Measurements from ENCODE around the gene SLC39A11.

SLC39A11 gene

DNA sequence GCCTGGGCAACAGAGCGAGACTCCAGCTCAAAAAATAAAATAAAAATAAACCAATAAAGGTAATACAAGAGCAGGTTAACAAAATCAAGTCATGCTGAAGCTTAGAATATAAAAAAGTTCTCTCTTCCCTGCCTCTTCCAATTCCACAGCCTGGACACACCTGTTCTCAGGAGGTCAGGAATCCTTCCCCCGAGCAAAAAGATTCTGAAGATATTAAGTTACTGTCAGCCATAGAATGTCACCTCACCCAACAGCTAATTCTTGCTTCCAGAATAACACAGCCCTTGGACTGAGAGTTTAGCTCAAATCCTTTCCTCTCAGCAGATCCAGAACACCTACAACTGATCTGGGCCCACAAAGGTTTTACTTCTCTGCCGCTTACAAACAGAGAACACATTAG lies 27.1 kb downstream of the SLC39A11 start:
- Histone ChIP-seq H3K9me2 (replicated peaks; ENCODE audit: insufficient read depth, low read length) (no peaks in the 10 kb centered on the region), H2AFZ (ENCODE audit: low read length) (no peak overlapping the region), H3K27me3 (replicated peaks; ENCODE audit: insufficient read depth, low read length) (no peaks in the 10 kb centered on the region), H3K4me3 (ENCODE audit: low read length) (no peak overlapping the region), H3K79me2 (ENCODE audit: low read length) (no peaks in the 10 kb centered on the region), H4K20me1 (ENCODE audit: insufficient read depth, low read length) (no peaks in the 10 kb centered on the region), H3K9ac (ENCODE audit: low read length) (no peak overlapping the region), H3F3A (ENCODE audit: insufficient read depth, low read length) (no peaks in the 10 kb centered on the region), H3K9me3 (replicated peaks; ENCODE audit: insufficient read depth, low read length) (no peaks in the 10 kb centered on the region), H3K36me3 (replicated peaks; ENCODE audit: insufficient read depth, low read length) (no peaks in the 10 kb centered on the region), H3K4me1 (ENCODE audit: low read length) (no peaks in the 10 kb centered on the region), H3K27ac (ENCODE audit: low read length) (no peak overlapping the region), H3K4me2 (ENCODE audit: low read depth, low read length) (no peak overlapping the region)
- no peak for DNase-seq
- TF ChIP-seq EZH2 (optimal IDR thresholded peaks at IDR 0.05; ENCODE audit: low read depth, low read length) (no peak), EZH2phosphoT487 (IDR thresholded peaks at IDR 0.05; ENCODE audit: low read length) (no peak)
- TF ChIP-seq, protein P1, sequence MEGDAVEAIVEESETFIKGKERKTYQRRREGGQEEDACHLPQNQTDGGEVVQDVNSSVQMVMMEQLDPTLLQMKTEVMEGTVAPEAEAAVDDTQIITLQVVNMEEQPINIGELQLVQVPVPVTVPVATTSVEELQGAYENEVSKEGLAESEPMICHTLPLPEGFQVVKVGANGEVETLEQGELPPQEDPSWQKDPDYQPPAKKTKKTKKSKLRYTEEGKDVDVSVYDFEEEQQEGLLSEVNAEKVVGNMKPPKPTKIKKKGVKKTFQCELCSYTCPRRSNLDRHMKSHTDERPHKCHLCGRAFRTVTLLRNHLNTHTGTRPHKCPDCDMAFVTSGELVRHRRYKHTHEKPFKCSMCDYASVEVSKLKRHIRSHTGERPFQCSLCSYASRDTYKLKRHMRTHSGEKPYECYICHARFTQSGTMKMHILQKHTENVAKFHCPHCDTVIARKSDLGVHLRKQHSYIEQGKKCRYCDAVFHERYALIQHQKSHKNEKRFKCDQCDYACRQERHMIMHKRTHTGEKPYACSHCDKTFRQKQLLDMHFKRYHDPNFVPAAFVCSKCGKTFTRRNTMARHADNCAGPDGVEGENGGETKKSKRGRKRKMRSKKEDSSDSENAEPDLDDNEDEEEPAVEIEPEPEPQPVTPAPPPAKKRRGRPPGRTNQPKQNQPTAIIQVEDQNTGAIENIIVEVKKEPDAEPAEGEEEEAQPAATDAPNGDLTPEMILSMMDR (IDR thresholded peaks at IDR 0.05; ENCODE audit: low read length): no peak

DNA sequence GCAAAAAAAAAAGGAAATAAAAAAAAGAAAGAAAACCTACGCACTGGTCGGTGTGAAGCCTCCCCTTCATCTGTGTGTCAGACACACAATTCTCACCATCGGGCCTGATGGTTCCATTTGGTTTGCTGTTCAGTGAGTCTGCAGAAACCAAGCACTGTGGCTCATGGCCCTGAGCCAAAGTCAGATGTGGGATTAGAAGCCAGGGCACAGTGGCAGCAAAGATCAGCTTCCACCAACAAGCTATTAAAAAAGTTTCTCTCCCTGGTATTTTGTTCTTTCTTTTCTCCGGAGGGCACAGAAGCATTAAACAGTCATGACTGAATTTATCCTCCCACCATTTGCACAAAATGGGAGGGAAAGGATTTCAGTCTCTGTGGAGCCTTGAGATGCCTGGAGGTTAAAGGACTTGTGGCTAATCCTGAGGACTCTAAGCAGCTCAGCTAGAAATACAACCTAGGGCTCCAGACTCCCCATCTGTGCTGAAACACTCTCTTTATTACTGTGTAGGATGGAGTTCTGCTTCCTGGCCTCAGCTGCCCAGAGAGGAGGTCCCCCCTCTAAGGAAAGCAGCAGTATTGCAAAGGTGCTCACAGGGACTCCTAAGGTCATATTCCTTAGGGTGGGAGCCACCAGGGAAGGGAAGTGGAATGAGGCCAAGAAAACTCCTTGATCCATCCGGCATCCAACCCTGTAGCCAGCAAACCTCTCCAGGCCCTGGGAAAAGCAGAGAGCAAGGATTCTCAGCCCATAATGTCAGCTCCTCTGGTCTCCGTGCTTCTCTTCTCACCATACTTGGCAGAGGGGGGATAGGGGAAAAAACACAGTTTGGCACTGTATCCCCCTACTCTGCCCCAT lies 28.2 kb downstream of the SLC39A11 start:
- Histone ChIP-seq H3K9ac (ENCODE audit: low read length) (no peak overlapping the region), H3K4me3 (ENCODE audit: low read length) (no peak overlapping the region), H3K9me3 (replicated peaks; ENCODE audit: insufficient read depth, low read length) (no peaks in the 10 kb centered on the region), H3K27me3 (replicated peaks; ENCODE audit: insufficient read depth, low read length) (no peaks in the 10 kb centered on the region), H3K27ac (ENCODE audit: low read length) (no peak overlapping the region), H2AFZ (ENCODE audit: low read length) (no peak overlapping the region), H3K36me3 (replicated peaks; ENCODE audit: insufficient read depth, low read length) (no peaks in the 10 kb centered on the region), H3K79me2 (ENCODE audit: low read length) (no peaks in the 10 kb centered on the region), H3F3A (ENCODE audit: insufficient read depth, low read length) (no peaks in the 10 kb centered on the region), H4K20me1 (ENCODE audit: insufficient read depth, low read length) (no peaks in the 10 kb centered on the region), H3K9me2 (replicated peaks; ENCODE audit: insufficient read depth, low read length) (no peaks in the 10 kb centered on the region), H3K4me2 (ENCODE audit: low read depth, low read length) (no peak overlapping the region), H3K4me1 (ENCODE audit: low read length) (no peaks in the 10 kb centered on the region)
- TF ChIP-seq, protein P1 (IDR thresholded peaks at IDR 0.05; ENCODE audit: low read length): no peak
- no peak for TF ChIP-seq EZH2phosphoT487 (IDR thresholded peaks at IDR 0.05; ENCODE audit: low read length)
- TF ChIP-seq EZH2 (optimal IDR thresholded peaks at IDR 0.05; ENCODE audit: low read depth, low read length): no peak
- no peak for DNase-seq

DNA sequence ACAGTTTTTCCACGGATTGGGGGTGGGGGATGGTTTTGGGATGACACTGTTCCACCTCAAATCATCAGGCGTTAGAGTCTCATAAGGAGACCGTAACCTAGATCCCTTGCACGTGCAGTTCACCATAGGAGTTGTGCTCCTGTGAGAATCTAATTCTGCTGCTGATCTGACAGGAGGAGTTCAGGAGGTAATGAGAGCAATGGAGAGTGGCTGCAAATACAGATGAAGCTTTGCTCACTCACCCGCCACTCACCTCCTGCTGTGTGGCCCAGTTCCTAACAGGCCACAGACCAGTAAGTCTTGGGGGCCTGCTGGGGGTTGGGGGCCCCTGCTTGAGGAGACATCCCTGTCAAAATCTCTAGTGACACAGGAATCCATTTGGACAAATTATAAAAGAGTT lies 29.8 kb downstream of the SLC39A11 start:
- no peak for DNase-seq
- Histone ChIP-seq H3K9me3 (replicated peaks; ENCODE audit: insufficient read depth, low read length) (no peaks in the 10 kb centered on the region), H3K9me2 (replicated peaks; ENCODE audit: insufficient read depth, low read length) (no peaks in the 10 kb centered on the region), H3F3A (ENCODE audit: insufficient read depth, low read length) (no peaks in the 10 kb centered on the region), H3K27ac (ENCODE audit: low read length) (no peak overlapping the region), H2AFZ (ENCODE audit: low read length) (no peak overlapping the region), H3K36me3 (replicated peaks; ENCODE audit: insufficient read depth, low read length) (no peaks in the 10 kb centered on the region), H3K4me1 (ENCODE audit: low read length) (no peaks in the 10 kb centered on the region), H3K79me2 (ENCODE audit: low read length) (no peaks in the 10 kb centered on the region), H3K27me3 (replicated peaks; ENCODE audit: insufficient read depth, low read length) (no peaks in the 10 kb centered on the region), H3K9ac (ENCODE audit: low read length) (no peak overlapping the region), H3K4me2 (ENCODE audit: low read depth, low read length) (no peak overlapping the region), H3K4me3 (ENCODE audit: low read length) (no peak overlapping the region), H4K20me1 (ENCODE audit: insufficient read depth, low read length) (no peaks in the 10 kb centered on the region)
- TF ChIP-seq, protein P1 (IDR thresholded peaks at IDR 0.05; ENCODE audit: low read length): no peak
- TF ChIP-seq EZH2phosphoT487 (IDR thresholded peaks at IDR 0.05; ENCODE audit: low read length) (no peak), EZH2 (optimal IDR thresholded peaks at IDR 0.05; ENCODE audit: low read depth, low read length) (no peak)

Data from MM.1S (cell line).